RWPE2 (cell line): ENCODE data around the gene GNG13.

Source experiments
- ATAC-seq: fragments of 200-7000 bp; cut with Tn5 transposase; 3 replicates; pipeline ENCODE4 v1.9.1; 2021; ENCODE audit warnings: low read depth
- DNase-seq: peaks from one replicate; pipeline ENCODE4 v3.0.0-alpha.2; 2020; ENCODE audit warnings: low spot score
- H3K27ac ChIP-seq: fragments of 450-650 bp; 2 replicates; pipeline ENCODE4 v1.5.1; 2017; ENCODE audit warnings: mild to moderate bottlenecking; ENCODE audit not compliant: poor library complexity, severe bottlenecking
- H3K27me3 ChIP-seq: fragments of 250-450 bp; sonication (Bioruptor Pico); 2 replicates; pipeline ENCODE4 v1.5.1; 2021; ENCODE audit warnings: mild to moderate bottlenecking, moderate library complexity; ENCODE audit not compliant: insufficient read depth, poor library complexity, severe bottlenecking
- H3K36me3 ChIP-seq: fragments of 250-450 bp; sonication (Bioruptor Pico); 2 replicates; pipeline ENCODE4 v1.5.1; 2020; ENCODE audit warnings: low read depth, mild to moderate bottlenecking, moderate library complexity
- H3K4me1 ChIP-seq: fragments of 250-450 bp; sonication (Bioruptor Pico); 2 replicates; pipeline ENCODE4 v1.5.1; 2021; ENCODE audit warnings: mild to moderate bottlenecking, moderate library complexity; ENCODE audit not compliant: insufficient read depth, poor library complexity, severe bottlenecking
- H3K4me3 ChIP-seq: fragments of 250-450 bp; sonication (Bioruptor Pico); 2 replicates; pipeline ENCODE4 v1.5.1; 2021; ENCODE audit warnings: mild to moderate bottlenecking, moderate library complexity; ENCODE audit not compliant: severe bottlenecking
- H3K9me3 ChIP-seq: fragments of 250-450 bp; sonication (Bioruptor Pico); 2 replicates; pipeline ENCODE4 v1.5.1; 2021; ENCODE audit warnings: mild to moderate bottlenecking, moderate library complexity; ENCODE audit not compliant: severe bottlenecking
- TF ChIP-seq, protein P1 (sequence below): fragments of 450-650 bp; IDR thresholded peaks from one replicate; pipeline ENCODE4 v1.5.1; 2017; ENCODE audit warnings: mild to moderate bottlenecking, moderate library complexity; ENCODE audit not compliant: poor library complexity, severe bottlenecking

GNG13 gene

DNA sequence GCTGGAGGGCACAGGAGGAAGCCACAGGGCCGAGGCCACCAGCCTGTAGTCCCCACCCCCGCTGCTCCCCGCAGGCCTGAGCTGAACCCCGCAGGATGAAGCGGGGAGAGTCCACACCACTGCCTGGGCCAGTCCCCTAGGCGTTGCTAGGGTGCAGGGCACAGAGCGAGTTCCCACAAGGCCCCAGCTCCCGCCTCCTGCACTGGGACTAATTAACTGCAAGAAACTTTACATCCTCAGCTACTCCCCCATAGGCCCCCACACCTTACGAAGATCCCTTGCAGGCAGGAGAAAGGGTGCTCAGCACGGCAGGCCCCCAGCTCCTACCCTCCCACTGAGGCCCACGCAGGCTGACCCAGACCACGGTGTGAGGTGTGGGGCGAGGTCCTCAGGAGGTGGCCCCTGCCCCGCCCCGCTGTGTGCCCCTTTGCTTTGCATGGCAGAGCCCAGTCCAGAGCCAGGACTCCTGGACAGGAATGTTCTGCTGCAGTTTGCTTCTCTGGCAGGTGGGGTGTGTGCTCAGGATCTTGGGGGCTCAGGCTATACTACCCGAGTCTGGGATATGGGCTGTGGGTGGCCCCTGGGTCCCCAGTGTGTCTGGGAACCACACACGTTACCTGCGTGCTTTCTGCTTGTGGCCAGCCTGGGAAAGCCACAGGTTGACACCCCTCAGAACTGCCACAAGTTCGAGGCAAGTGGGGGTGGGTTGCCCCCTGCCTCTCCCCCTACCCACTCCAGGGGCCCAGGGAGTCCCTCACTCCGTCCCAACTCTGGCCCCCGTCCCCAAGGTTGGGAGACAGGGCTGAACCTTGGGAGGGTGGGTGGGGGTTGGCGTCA is 1.2 kb downstream of the GNG13 start:
- Histone ChIP-seq H3K4me1 (peaks cover 4% of the 10 kb centered on the region), H3K27ac (no peak overlapping the region), H3K9me3 (no peaks in the 10 kb centered on the region), H3K27me3 (peaks cover 47% of the 10 kb centered on the region), H3K36me3 (no peaks in the 10 kb centered on the region), H3K4me3 (no peak overlapping the region)
- TF ChIP-seq, protein P1, sequence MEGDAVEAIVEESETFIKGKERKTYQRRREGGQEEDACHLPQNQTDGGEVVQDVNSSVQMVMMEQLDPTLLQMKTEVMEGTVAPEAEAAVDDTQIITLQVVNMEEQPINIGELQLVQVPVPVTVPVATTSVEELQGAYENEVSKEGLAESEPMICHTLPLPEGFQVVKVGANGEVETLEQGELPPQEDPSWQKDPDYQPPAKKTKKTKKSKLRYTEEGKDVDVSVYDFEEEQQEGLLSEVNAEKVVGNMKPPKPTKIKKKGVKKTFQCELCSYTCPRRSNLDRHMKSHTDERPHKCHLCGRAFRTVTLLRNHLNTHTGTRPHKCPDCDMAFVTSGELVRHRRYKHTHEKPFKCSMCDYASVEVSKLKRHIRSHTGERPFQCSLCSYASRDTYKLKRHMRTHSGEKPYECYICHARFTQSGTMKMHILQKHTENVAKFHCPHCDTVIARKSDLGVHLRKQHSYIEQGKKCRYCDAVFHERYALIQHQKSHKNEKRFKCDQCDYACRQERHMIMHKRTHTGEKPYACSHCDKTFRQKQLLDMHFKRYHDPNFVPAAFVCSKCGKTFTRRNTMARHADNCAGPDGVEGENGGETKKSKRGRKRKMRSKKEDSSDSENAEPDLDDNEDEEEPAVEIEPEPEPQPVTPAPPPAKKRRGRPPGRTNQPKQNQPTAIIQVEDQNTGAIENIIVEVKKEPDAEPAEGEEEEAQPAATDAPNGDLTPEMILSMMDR, result no peak
- ATAC-seq (no peak), DNase-seq (no peak)

- peaks cover 4% of the 10 kb centered on the region for H3K4me1 ChIP-seq
- TF ChIP-seq, protein P1, result no peak
- H3K27me3 ChIP-seq, result peaks cover 44% of the 10 kb centered on the region
Observed at GRCh38 chr16:798666-799065, 1.9 kb downstream of the GNG13 start.

DNA sequence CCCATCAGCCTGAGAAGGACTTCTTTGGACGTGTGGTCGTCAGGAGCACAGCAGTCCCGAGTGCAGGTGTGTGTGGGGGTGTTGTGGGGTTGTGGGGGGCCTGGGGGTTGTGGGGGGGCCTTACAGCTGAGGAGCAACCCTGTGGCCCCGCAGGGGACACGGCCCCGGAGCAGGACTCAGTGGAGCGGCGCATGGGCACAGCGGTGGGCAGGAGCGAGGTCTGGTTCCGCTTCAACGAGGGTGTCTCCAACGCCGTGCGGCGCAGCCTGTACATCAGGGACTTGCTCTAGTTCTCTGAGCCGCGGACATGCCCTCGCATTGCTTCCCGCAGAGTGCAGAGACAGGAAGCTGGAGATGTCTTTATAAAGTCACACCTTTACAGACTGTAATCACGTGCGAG is 2.8 kb downstream of the GNG13 start:
- no peaks in the 10 kb centered on the region for H3K9me3 ChIP-seq
- H3K27ac ChIP-seq, result no peak overlapping the region
- no peak overlapping the region for H3K4me3 ChIP-seq
- peaks cover 34% of the 10 kb centered on the region for H3K27me3 ChIP-seq
- DNase-seq (no peak), ATAC-seq (no peak)
- H3K4me1 ChIP-seq, result peaks cover 4% of the 10 kb centered on the region
- H3K36me3 ChIP-seq, result peaks cover 1% of the 10 kb centered on the region
- TF ChIP-seq, protein P1, result no peak

More at GRCh38 chr16:798666-799065, 1.9 kb downstream of the GNG13 start:
- H3K36me3 ChIP-seq, result no peaks in the 10 kb centered on the region
- no peak overlapping the region for H3K4me3 ChIP-seq
- ATAC-seq (no peak), DNase-seq (no peak)
- H3K9me3 ChIP-seq, result no peaks in the 10 kb centered on the region
- H3K27ac ChIP-seq, result no peak overlapping the region

DNA sequence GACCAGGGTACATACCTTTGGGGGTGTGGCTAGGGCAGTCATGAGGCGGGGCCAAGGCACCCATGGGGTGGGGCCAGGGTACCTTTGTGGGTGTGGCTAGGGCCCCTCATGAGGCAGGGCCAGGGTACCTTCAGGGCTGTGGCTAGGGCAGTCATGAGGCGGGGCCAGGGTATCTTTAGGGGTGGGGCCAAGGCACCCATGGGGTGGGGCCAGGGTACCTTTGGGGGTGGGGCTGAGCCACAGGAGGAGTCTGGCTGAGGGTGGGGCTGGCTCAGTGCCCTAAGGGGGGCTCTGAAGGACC is 3.5 kb downstream of the GNG13 start:
- Histone ChIP-seq H3K9me3 (no peaks in the 10 kb centered on the region), H3K4me1 (peaks cover 4% of the 10 kb centered on the region), H3K36me3 (peaks cover 7% of the 10 kb centered on the region), H3K4me3 (no peak overlapping the region), H3K27me3 (peaks cover 28% of the 10 kb centered on the region), H3K27ac (no peak overlapping the region)
- ATAC-seq (peak; percentile 8; the same call in 1 of the 3 replicates), DNase-seq (no peak)
- TF ChIP-seq, protein P1, result no peak
